ENCODE data around the gene SPARCL1. TPM values are rescaled to one million over a fixed set of nuclear protein-coding genes. Genes with fewer than 3 reads are reported as not detected.

The SPARCL1 gene
- total RNA-seq, 1 donor from 2014 or later: 6.3 TPM

GRCh38 chr4:87510747-87511146 is 18.4 kb downstream of the SPARCL1 start:
- no peak for DNase-seq (ENCODE audit: low spot score in 2 of 2, unreplicated experiment in 2 of 2)
- Mint-ChIP-seq H3K27me3 (ENCODE audit: low read depth) (no peaks in the 10 kb centered on the region), H3K4me3 (no peak overlapping the region), H3K36me3 (peaks cover 2% of the 10 kb centered on the region), H3K4me1 (peaks cover 3% of the 10 kb centered on the region), H3K27ac (no peak overlapping the region), H3K9me3 (no peaks in the 10 kb centered on the region)
- TF ChIP-seq CTCF (IDR thresholded peaks at IDR 0.05; ENCODE audit: unreplicated experiment): no peak

- Mint-ChIP-seq H3K4me3 (no peak overlapping the region), H3K27me3 (ENCODE audit: low read depth) (no peaks in the 10 kb centered on the region), H3K36me3 (peaks cover 2% of the 10 kb centered on the region), H3K9me3 (no peaks in the 10 kb centered on the region), H3K4me1 (peaks cover 10% of the 10 kb centered on the region), H3K27ac (no peak overlapping the region)
- DNase-seq (ENCODE audit: low spot score in 2 of 2, unreplicated experiment in 2 of 2): no peak
- no peak for TF ChIP-seq CTCF (IDR thresholded peaks at IDR 0.05; ENCODE audit: unreplicated experiment)
Observed at GRCh38 chr4:87506974-87507701, 22.0 kb downstream of the SPARCL1 start.

GRCh38 chr4:87505862-87506261 is 23.3 kb downstream of the SPARCL1 start:
- Mint-ChIP-seq H3K9me3 (no peaks in the 10 kb centered on the region), H3K4me1 (peaks cover 10% of the 10 kb centered on the region), H3K27ac (no peak overlapping the region), H3K4me3 (no peak overlapping the region), H3K36me3 (peaks cover 2% of the 10 kb centered on the region), H3K27me3 (ENCODE audit: low read depth) (no peaks in the 10 kb centered on the region)
- no peak for DNase-seq (ENCODE audit: low spot score in 2 of 2, unreplicated experiment in 2 of 2)
- TF ChIP-seq CTCF (IDR thresholded peaks at IDR 0.05; ENCODE audit: unreplicated experiment): no peak

GRCh38 chr4:87502580-87503238 is 26.5 kb downstream of the SPARCL1 start:
- Mint-ChIP-seq H3K27ac (peak overlapping the region; percentile 57), H3K4me3 (no peak overlapping the region), H3K27me3 (ENCODE audit: low read depth) (no peaks in the 10 kb centered on the region), H3K9me3 (no peaks in the 10 kb centered on the region), H3K36me3 (no peaks in the 10 kb centered on the region), H3K4me1 (peaks cover 22% of the 10 kb centered on the region)
- TF ChIP-seq CTCF (IDR thresholded peaks at IDR 0.05; ENCODE audit: unreplicated experiment): no peak
- no peak for DNase-seq (ENCODE audit: low spot score in 2 of 2, unreplicated experiment in 2 of 2)

GRCh38 chr4:87500092-87500462 is 29.1 kb downstream of the SPARCL1 start:
- no peak for TF ChIP-seq CTCF (IDR thresholded peaks at IDR 0.05; ENCODE audit: unreplicated experiment)
- no peaks in the 10 kb centered on the region for H3K27me3 Mint-ChIP-seq (ENCODE audit: low read depth)
- no peak overlapping the region for H3K4me3 Mint-ChIP-seq
- DNase-seq (ENCODE audit: low spot score in 2 of 2, unreplicated experiment in 2 of 2): no peak
- no peaks in the 10 kb centered on the region for H3K36me3 Mint-ChIP-seq
- peaks cover 22% of the 10 kb centered on the region for H3K4me1 Mint-ChIP-seq
- no peak overlapping the region for H3K27ac Mint-ChIP-seq
- no peaks in the 10 kb centered on the region for H3K9me3 Mint-ChIP-seq
